LNCaP clone FGC (cell line): ENCODE data around the gene GFRA1.

ENCODE experiments used
- DNase-seq: peaks from one replicate; pipeline ENCODE4 v3.0.0-alpha.2; 2011; ENCODE audit warnings: low read depth
- H3K4me3 ChIP-seq: 2 replicates; pipeline ENCODE4 v1.5.1; 2011; ENCODE audit warnings: mild to moderate bottlenecking, low read depth, low read length, control low read depth
- CTCF ChIP-seq: IDR thresholded peaks from 2 replicates; pipeline ENCODE4 v1.5.1; 2012; ENCODE audit warnings: mild to moderate bottlenecking; ENCODE audit not compliant: control insufficient read depth, insufficient read depth; ENCODE audit errors: extremely low read depth

GFRA1 gene

GRCh38 chr10:116245156-116245555, 27.9 kb downstream of the GFRA1 start:
- no peak for DNase-seq
- TF ChIP-seq CTCF: no peak
- H3K4me3 ChIP-seq: no peak overlapping the region

GRCh38 chr10:116241642-116242410, 31.2 kb downstream of the GFRA1 start:
- no peak for DNase-seq
- TF ChIP-seq CTCF: no peak
- no peak overlapping the region for H3K4me3 ChIP-seq

- TF ChIP-seq CTCF: no peak
Observed at GRCh38 chr10:116241085-116241484, 31.9 kb downstream of the GFRA1 start.

GRCh38 chr10:116240157-116240950, 32.7 kb downstream of the GFRA1 start:
- no peak for TF ChIP-seq CTCF
- no peak overlapping the region for H3K4me3 ChIP-seq

More at GRCh38 chr10:116241085-116241484, 31.9 kb downstream of the GFRA1 start:
- no peak overlapping the region for H3K4me3 ChIP-seq
- no peak for DNase-seq

GRCh38 chr10:116239229-116239628, 33.8 kb downstream of the GFRA1 start:
- H3K4me3 ChIP-seq: no peak overlapping the region
- TF ChIP-seq CTCF: no peak
- no peak for DNase-seq

More at GRCh38 chr10:116240157-116240950, 32.7 kb downstream of the GFRA1 start:
- no peak for DNase-seq

GRCh38 chr10:116237970-116238369, 35.0 kb downstream of the GFRA1 start:
- no peak overlapping the region for H3K4me3 ChIP-seq
- TF ChIP-seq CTCF: no peak
- no peak for DNase-seq
